Activated CD4-positive, alpha-beta T cell treated with anti-CD3 and anti-CD28 coated beads, Interleukin-2, amount 50 U/mL, for 1 hour (primary cell): Measurements from ENCODE around the gene RASGRF1.

Experiments used
- DNase-seq: peaks from one replicate; pipeline ENCODE4 v3.0.0-alpha.2; 2020

The RASGRF1 gene

DNA sequence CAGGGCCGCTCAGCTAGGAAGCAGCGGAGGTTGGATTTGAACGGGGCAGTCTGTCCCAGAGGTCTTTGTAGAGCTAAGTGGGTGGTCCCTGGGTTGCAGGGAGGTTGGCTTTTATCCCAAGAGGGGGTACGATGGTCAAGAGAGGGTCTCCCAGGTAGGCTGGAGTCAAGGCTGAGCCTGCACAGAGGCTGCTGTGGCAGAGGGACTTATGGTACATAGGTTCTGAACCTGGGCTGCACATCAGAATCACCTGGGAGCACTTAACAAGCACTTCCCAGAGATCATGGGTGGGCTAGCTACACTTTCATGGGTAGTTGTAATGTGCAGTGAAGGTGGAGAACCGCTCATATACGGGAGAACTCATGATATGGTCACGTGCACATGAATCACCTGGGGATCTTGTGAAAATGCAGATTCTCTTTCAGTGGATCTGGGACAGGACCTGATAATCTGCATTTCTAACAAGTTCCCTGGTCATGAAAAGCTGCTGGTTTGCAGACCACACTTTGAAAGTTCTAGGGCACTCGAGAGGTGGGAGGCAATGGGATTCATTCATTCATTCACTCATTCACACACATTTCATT, 2.9 kb upstream of the RASGRF1 start:
- no peak for DNase-seq

- DNase-seq: no peak
Observed at GRCh38 chr15:79092382-79092781, 1.8 kb upstream of the RASGRF1 start.

DNA sequence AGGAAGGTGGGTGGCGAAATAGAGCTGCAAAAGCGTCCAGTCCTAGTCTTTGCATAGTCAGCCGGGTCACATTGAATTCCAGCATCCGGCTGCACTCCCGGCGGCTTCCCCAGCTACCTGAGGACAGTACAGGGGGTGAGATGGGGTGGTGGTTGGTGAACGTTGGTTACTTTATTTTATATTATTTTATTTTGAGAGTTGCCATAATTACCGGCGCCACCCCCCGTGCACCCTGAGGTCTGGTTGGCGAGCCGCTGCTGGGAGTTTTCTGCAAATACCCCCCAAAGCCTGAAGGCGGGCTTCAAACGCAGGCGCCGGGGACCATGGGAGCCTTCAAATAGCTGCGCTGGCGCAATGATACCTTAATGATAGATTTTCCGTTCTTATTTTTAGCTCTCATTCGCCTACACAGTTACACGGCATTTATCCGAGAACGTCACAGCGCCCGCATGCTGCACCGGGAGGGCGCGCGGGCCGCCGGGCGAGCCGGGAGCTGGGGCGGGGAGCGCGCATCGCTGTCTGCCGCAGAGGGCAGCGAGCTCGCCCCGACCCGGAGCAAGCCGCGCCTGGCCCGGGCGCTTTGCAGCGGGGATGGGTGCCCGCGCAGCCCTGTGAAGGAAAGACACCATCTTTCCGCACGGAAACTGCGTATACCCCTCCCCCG, 756 bp upstream of the RASGRF1 start:
- no peak for DNase-seq

DNA sequence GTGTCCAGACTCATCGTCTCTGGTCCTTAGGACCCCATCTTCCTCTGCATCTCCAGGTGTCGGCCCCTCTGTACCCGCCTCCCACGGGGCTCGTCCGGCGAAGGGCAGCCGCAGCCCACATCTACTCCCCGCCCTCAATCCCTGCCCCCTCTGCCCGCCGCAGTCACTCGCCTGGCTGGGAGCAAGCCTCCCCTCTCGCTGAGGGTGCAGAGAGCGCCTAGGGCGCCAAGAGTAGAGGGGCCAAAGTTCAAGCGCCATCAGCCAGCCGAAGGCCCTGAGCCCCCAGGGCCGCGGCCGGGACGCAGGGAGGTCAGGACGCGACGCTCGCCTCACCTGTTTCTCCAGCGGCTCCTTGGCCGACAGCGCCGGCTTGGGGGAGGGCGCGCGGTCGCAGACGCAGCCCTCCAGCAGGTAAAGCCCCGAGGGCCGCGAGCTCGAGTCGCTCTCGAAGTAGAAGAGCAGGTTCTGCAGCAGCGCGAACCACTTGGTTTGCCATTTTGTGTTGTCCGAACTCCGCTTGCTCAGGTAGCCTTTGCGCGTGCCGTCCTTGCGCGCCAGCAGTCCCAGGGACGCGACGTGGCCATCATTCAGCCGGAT, 592 bp downstream of the RASGRF1 start:
- no peak for DNase-seq

DNA sequence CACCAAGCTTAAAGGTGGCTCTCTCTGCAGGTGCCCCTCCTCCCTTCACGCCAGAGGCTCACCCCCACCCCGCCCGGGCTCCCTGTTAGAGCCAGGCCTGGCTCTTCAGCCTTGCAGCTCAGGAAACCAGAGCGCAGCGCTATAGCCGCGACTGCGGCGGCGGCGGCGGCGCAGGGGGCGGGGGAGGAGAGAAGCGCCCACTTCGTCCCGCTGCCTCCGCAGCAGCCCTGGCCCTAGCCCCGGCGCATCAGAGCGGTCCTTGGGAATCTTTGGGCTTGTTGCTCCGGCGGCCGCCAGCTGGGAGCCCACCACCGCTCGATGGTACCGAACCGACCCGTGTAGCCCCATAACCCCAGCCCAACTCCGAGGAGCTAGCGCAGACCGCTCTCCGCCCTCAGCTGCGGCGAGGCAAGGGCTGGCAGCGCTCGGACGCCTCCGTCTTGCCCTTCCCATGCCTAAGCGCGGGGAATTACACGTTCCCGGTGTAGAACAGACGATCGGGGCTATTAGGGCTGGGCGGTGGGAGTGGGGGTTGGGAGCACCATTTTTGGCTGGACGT, 1.2 kb downstream of the RASGRF1 start:
- no peak for DNase-seq

DNA sequence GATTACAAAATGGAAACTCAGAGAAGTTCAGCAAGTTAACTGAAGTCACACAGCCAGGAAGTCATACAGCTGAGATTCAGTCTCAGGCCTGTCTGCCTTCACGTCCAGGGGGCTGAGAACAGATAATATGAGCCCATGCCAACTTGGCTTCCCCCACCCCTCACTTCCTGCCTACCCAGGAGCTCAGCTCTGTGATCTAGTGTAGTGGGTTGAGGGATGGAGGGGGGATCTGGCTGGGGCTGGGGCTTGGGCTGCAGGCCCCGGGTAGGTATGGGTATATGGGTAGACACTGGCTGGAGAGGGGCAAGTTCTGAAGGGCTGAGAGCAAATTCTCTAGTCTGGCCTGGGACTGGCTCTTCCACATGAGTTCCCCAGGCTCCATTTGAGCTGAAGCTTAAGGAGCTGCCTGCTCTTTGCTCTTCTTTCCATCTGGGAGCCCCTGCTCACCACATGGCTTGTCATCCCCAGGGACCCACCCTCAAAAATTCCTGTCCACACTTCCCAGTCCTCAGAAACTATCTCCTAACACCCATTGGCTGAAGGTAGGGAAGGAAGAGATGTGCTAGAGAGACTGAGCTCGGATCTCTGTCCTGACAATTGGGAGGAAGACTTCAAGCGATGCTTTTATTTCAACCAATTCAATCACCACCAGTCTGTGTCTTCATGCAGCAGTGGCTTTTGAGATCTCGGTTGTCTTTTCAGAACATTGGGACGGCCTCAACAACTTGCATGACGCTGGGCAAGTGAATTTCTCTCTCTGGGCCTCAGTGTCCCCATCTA, 2.0 kb downstream of the RASGRF1 start:
- DNase-seq: no peak

DNA sequence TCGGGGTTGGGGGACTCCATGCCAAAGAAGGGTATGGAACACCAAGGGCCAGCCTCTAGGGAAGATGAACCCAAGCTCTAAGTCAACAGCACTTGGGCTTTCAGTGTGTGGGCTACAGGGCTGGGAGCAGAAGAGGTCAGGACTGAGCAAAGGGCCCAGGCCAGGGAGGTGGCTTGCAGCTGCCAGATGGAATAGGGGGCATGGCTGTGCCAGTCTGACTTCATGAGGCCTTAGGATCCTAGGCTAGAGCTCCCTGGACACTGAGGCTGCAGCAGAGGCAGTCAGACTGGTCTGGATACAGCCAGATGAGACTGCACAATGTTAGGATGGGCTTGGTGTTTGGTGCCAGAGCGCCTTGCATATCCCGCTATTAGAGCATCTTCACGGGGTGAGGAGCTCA, 3.8 kb downstream of the RASGRF1 start:
- DNase-seq: no peak

- no peak for DNase-seq
Observed at GRCh38 chr15:79084308-79084968, 6.1 kb downstream of the RASGRF1 start.

DNA sequence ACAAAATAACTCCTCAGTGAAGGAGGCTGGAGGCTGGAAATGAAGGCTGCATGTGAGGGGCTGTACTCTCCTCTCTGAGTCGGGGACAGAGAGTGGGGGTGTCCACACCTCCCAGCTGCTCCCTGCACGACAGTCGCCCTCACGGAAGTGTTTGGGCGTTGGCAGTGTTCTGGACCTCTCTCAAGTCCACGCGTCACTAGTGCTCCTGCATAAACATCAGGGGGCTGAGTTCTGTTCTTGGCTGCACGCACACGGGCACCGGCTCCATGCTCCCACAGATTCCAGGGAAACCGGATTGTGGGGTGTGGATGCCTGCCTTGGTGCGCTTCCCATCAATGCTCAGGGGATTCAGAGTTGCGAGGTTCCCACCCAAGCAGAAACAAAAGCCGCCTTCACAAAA, 7.4 kb downstream of the RASGRF1 start:
- DNase-seq: no peak

- DNase-seq: no peak
Observed at GRCh38 chr15:79082363-79083070, 8.1 kb downstream of the RASGRF1 start.

DNA sequence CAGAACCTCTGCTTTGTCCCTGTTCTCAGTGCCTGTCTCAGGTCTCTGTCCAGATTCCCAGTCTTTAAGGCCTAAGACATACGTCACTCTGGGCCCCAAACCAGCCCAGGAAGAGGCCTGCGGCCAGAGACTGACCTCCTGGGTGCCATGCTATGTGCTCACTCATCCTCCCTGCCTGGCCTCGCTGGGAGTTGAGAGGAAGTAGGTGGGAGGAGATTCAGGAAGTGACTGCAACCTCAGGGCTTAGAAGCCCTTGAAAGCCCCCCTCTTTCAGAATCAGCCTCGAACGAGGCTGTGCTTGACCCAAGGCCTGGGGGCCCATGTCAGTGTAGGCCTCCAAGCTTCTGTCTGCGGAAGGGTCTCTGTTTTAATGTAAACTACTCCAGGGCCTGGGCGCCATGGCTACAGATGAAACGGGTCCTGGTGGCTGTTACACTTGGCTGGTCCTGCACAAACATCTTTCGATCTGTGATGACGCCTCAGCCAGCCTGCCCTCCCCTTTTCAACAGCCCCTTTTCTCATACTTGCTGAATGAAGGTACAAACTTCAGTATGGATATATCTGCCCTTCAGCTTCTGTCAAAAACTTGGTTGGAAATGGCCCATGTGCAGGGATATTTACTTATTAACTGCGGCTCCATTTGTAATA, 11.7 kb downstream of the RASGRF1 start:
- no peak for DNase-seq

- DNase-seq: no peak
Observed at GRCh38 chr15:79078003-79078402, 12.6 kb downstream of the RASGRF1 start.

- no peak for DNase-seq
Observed at GRCh38 chr15:79076661-79077060, 13.9 kb downstream of the RASGRF1 start.

DNA sequence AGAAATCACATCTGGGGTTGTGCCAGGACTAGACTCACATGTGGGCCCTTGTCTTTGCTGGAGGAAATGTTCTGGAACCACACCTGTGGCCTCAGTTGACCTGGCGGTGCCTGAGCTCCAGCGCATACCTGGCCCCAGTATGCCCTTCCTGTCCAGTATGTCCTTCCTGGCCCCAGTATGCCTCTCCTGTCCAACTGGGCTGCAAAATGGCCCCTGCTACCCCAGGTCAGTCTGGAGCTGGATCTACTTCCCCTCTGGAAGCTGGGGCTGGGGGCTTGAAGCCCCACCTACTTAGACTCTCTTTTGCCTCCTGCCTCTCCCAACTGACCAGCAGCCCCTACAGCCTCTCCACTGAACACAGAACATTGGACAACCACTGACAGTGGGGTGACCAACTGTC, 15.3 kb downstream of the RASGRF1 start:
- DNase-seq: no peak

DNA sequence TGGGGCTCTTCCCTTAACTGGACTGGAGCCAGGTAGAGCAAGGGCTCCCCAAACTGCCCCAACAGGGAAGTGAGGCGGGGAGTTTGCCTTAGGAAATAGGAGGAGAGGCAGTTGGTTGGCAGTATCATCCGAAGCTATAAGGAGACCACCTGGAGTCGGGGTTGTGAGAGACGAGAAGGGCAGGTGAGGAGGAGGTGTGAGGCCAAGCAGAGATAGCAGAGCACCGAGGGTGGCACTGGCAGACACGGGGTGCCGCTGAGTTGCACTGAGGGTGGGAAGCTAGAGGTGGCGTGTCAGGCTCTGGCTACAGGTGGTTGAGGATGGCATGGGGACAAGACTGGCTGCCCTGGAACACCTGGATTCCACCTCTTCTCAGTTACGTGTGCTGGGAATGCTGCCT, 17.2 kb downstream of the RASGRF1 start:
- no peak for DNase-seq

GRCh38 chr15:79071901-79072300, 18.7 kb downstream of the RASGRF1 start:
- DNase-seq: no peak

DNA sequence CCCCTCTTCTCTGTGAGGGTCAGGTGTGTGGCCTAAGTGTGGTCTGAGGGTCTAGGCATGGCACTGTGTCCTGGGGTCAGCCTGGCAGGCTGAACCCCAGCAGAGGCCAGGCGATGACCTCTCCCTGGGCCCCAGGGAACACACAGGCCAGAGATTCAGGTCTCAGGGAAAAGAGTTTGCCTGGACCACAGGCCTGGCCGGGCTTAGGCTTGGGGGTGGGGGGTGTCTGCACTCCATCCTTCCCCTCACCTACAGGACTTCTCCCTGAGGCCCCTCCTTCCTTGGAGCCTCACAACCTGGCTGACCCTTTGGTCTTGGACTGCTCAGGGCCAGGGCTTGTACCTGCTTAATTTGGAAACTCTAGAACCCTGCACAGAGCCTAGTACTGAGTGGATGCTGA, 21.8 kb downstream of the RASGRF1 start:
- DNase-seq: no peak

DNA sequence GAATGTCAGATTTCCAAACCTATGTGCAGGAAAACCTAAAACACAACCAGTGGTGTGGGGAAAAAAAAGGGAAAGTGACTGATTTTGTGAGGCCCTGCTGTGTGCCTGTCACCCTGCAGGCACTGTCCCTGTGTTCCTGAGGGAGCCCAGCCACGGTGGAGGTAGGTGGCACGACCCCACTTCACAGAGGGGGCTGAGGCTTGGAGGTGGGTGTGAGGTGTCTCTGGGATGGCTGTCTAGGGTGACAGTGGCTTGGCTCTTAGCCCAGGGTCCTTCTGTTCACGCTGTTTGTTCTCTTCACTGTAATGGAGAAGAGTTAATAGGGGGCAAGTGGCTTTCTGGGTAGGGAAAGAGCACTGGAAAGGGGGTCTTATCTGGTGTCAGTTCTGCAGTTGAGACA, 22.6 kb downstream of the RASGRF1 start:
- DNase-seq: no peak

- no peak for DNase-seq
Observed at GRCh38 chr15:79067072-79067833, 23.3 kb downstream of the RASGRF1 start.

DNA sequence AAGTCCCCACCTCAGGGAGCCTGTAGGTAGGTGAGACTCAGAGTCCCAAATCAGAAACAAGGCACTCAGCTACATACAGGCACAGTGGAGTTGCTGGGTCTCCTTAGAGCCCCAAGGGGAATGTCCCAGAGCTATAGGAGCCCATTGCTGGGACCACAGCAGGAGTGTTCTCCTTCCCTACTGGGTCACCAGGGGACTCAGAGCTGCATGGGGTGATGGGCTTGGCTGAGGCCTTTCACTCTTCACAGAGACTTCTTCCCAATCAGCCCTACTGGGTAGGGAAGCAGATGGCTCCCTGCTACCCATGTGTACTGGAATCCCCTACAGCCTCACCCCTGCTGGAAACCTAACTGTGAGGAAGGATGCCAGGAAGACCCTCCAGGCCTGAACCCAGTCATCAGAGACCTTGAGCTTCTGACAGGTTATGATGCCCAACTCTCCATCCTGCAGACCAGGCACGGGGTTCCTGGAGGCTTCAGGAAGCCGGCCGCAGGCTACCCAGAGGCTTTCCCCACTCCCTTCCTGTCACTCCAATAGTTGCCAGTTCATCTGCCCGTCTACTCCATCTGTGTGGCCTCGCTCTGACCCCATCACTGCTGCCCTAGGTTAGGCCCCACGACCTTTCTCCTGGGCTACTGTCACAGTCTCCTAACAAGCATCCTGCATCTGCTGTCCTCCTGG, 24.0 kb downstream of the RASGRF1 start:
- no peak for DNase-seq
